ENCODE measurements around the gene LAMA3. TPM values are rescaled to one million over a fixed set of nuclear protein-coding genes. Genes with fewer than 3 reads are reported as not detected.

The LAMA3 gene
- polyA plus RNA-seq, 1 experiment = 0.32 TPM

- Histone ChIP-seq H3K4me3 (ENCODE audit: low read depth, low read length) (no peak overlapping the region), H3K27me3 (ENCODE audit: control insufficient read depth, insufficient read depth, low read length) (peaks cover 30% of the 10 kb centered on the region), H3K9me3 (ENCODE audit: control insufficient read depth, insufficient read depth, low read length) (no peaks in the 10 kb centered on the region), H3K27ac (ENCODE audit: low read depth, low read length) (no peak overlapping the region)
- CTCF ChIA-PET = no interaction called here
- POLR2A ChIA-PET = no interaction called here
- no peak for TF ChIP-seq CTCF (IDR thresholded peaks at IDR 0.05; ENCODE audit: low read depth, low read length)
- no peak for DNase-seq (ENCODE audit: low read depth, low spot score)
Observed at GRCh38 chr18:23648940-23649607, 40.2 kb upstream of the LAMA3 start.

GRCh38 chr18:23650968-23651927 lies 38.0 kb upstream of the LAMA3 start:
- ChIA-PET CTCF (interaction anchor here (0.6 to 1.2 kb wide), 2 partner anchors 12 to 30 kb away, joined by 5 to 6 read pairs; no protein-coding TSS in a partner anchor), POLR2A (interaction anchor here (1.0 kb wide), 1 partner anchor 25 kb away, joined by 3 read pairs; no protein-coding TSS in a partner anchor)
- Histone ChIP-seq H3K9me3 (ENCODE audit: control insufficient read depth, insufficient read depth, low read length) (no peaks in the 10 kb centered on the region), H3K4me3 (ENCODE audit: low read depth, low read length) (no peak overlapping the region), H3K27me3 (ENCODE audit: control insufficient read depth, insufficient read depth, low read length) (peaks cover 13% of the 10 kb centered on the region), H3K27ac (ENCODE audit: low read depth, low read length) (no peak overlapping the region)
- no peak for TF ChIP-seq CTCF (IDR thresholded peaks at IDR 0.05; ENCODE audit: low read depth, low read length)
- DNase-seq (ENCODE audit: low read depth, low spot score) = peak; percentile 11

- Histone ChIP-seq H3K27ac (ENCODE audit: low read depth, low read length) (no peak overlapping the region), H3K27me3 (ENCODE audit: control insufficient read depth, insufficient read depth, low read length) (peaks cover 19% of the 10 kb centered on the region), H3K9me3 (ENCODE audit: control insufficient read depth, insufficient read depth, low read length) (no peaks in the 10 kb centered on the region), H3K4me3 (ENCODE audit: low read depth, low read length) (no peak overlapping the region)
- CTCF ChIA-PET = interaction anchor here (1.2 kb wide), 1 partner anchor 31 kb away, joined by 5 read pairs; no protein-coding TSS in a partner anchor
- POLR2A ChIA-PET = no interaction called here
- no peak for TF ChIP-seq CTCF (IDR thresholded peaks at IDR 0.05; ENCODE audit: low read depth, low read length)
- no peak for DNase-seq (ENCODE audit: low read depth, low spot score)
Observed at GRCh38 chr18:23652232-23652631, 37.0 kb upstream of the LAMA3 start.

GRCh38 chr18:23658285-23658684 lies 31.0 kb upstream of the LAMA3 start:
- POLR2A ChIA-PET = no interaction called here
- CTCF ChIA-PET = interaction anchor here (1.6 kb wide), 1 partner anchor 13 kb away, joined by 3 read pairs; no protein-coding TSS in a partner anchor
- Histone ChIP-seq H3K9me3 (ENCODE audit: control insufficient read depth, insufficient read depth, low read length) (no peaks in the 10 kb centered on the region; the same call in 1 of the 2 replicates), H3K27me3 (ENCODE audit: control insufficient read depth, insufficient read depth, low read length) (peaks cover 37% of the 10 kb centered on the region), H3K27ac (ENCODE audit: low read depth, low read length) (no peak overlapping the region), H3K4me3 (ENCODE audit: low read depth, low read length) (no peak overlapping the region)
- DNase-seq (ENCODE audit: low read depth, low spot score) = no peak
- no peak for TF ChIP-seq CTCF (IDR thresholded peaks at IDR 0.05; ENCODE audit: low read depth, low read length)

Data from AG04450 (cell line).